ACC112 (cell line): Measurements from ENCODE around the gene ARL15.
A peak's percentile ranks its signal among the peaks of the same experiment; 100 is the strongest.

Source experiments
- H2AFZ ChIP-seq: fragments of 200-600 bp; sonication (generic); one replicate; pipeline ENCODE4 v1.6.0; 2017; ENCODE audit warnings: antibody characterized with exemption, low read length; ENCODE audit not compliant: unreplicated experiment
- H3K27ac ChIP-seq: fragments of 200-600 bp; sonication (generic); 2 replicates; pipeline ENCODE4 v1.5.1; 2014; ENCODE audit warnings: low read depth, mild to moderate bottlenecking, antibody characterized with exemption, low read length, moderate library complexity
- H3K27me3 ChIP-seq: fragments of 200-600 bp; sonication (generic); 2 replicates; pipeline ENCODE4 v1.6.1; 2014; ENCODE audit warnings: mild to moderate bottlenecking, antibody characterized with exemption, low read length, moderate library complexity, mixed read lengths; ENCODE audit not compliant: insufficient read depth
- H3K36me3 ChIP-seq: fragments of 200-600 bp; sonication (generic); 2 replicates; pipeline ENCODE4 v1.6.1; 2016; ENCODE audit warnings: mild to moderate bottlenecking, antibody characterized with exemption, low read length, moderate library complexity, mixed read lengths; ENCODE audit not compliant: insufficient read depth
- H3K4me1 ChIP-seq: fragments of 200-600 bp; sonication (generic); one replicate; pipeline ENCODE4 v1.6.1; 2016; ENCODE audit warnings: low read length, mixed read lengths; ENCODE audit not compliant: insufficient read depth, unreplicated experiment, control insufficient read depth
- H3K4me3 ChIP-seq: fragments of 200-600 bp; sonication (generic); 2 replicates; pipeline ENCODE4 v1.5.1; 2014; ENCODE audit warnings: mild to moderate bottlenecking, low read depth, low read length
- H3K79me2 ChIP-seq: fragments of 200-600 bp; sonication (generic); one replicate; pipeline ENCODE4 v1.6.0; 2016; ENCODE audit warnings: low read length; ENCODE audit not compliant: control insufficient read depth, unreplicated experiment, insufficient read depth

ARL15 gene

GRCh38 chr5:54329731-54330709 lies 19.6 kb upstream of the ARL15 start:
- Histone ChIP-seq H3K27me3 (no peaks in the 10 kb centered on the region), H3K27ac (peak overlapping the region; percentile 80), H3K79me2 (no peaks in the 10 kb centered on the region), H2AFZ (no peak overlapping the region), H3K4me3 (no peak overlapping the region), H3K4me1 (peaks cover 25% of the 10 kb centered on the region), H3K36me3 (no peaks in the 10 kb centered on the region)

- no peaks in the 10 kb centered on the region for H3K36me3 ChIP-seq
- H3K4me1 ChIP-seq: peaks cover 25% of the 10 kb centered on the region
- no peaks in the 10 kb centered on the region for H3K79me2 ChIP-seq
- H3K4me3 ChIP-seq: no peak overlapping the region
- 0 out of 2 replicates have a peak, but pooled peaks cover 4% of the 10 kb centered on the region for H3K27me3 ChIP-seq
- H2AFZ ChIP-seq: no peak overlapping the region
- no peak overlapping the region for H3K27ac ChIP-seq
Observed at GRCh38 chr5:54326662-54327270, 16.4 kb upstream of the ARL15 start.

- Histone ChIP-seq H3K27me3 (0 out of 2 replicates have a peak, but pooled peaks cover 4% of the 10 kb centered on the region), H3K36me3 (no peaks in the 10 kb centered on the region), H3K4me3 (no peak overlapping the region), H3K79me2 (no peaks in the 10 kb centered on the region), H2AFZ (no peak overlapping the region), H3K27ac (no peak overlapping the region), H3K4me1 (peaks cover 23% of the 10 kb centered on the region)
Observed at GRCh38 chr5:54325610-54326311, 15.4 kb upstream of the ARL15 start.

- Histone ChIP-seq H3K27me3 (0 out of 2 replicates have a peak, but pooled peaks cover 4% of the 10 kb centered on the region), H3K4me1 (peaks cover 17% of the 10 kb centered on the region), H3K4me3 (no peak overlapping the region), H3K27ac (no peak overlapping the region), H3K36me3 (no peaks in the 10 kb centered on the region), H3K79me2 (no peaks in the 10 kb centered on the region), H2AFZ (no peak overlapping the region)
Observed at GRCh38 chr5:54325272-54325609, 14.9 kb upstream of the ARL15 start.

GRCh38 chr5:54324651-54325271 lies 14.4 kb upstream of the ARL15 start:
- no peak overlapping the region for H3K27ac ChIP-seq
- H3K36me3 ChIP-seq: no peaks in the 10 kb centered on the region
- no peak overlapping the region for H2AFZ ChIP-seq
- no peaks in the 10 kb centered on the region for H3K79me2 ChIP-seq
- H3K27me3 ChIP-seq: 0 out of 2 replicates have a peak, but pooled peaks cover 4% of the 10 kb centered on the region
- no peak overlapping the region for H3K4me3 ChIP-seq
- peaks cover 13% of the 10 kb centered on the region for H3K4me1 ChIP-seq

- H3K27me3 ChIP-seq: 0 out of 2 replicates have a peak, but pooled peaks cover 4% of the 10 kb centered on the region
- no peak overlapping the region for H3K27ac ChIP-seq
- H3K79me2 ChIP-seq: no peaks in the 10 kb centered on the region
- H3K4me1 ChIP-seq: peaks cover under 1% of the 10 kb centered on the region
- no peak overlapping the region for H2AFZ ChIP-seq
- no peak overlapping the region for H3K4me3 ChIP-seq
- no peaks in the 10 kb centered on the region for H3K36me3 ChIP-seq
Observed at GRCh38 chr5:54323495-54323894, 13.1 kb upstream of the ARL15 start.

- no peaks in the 10 kb centered on the region for H3K4me1 ChIP-seq
- 0 out of 2 replicates have a peak, but pooled peaks cover 4% of the 10 kb centered on the region for H3K27me3 ChIP-seq
- H2AFZ ChIP-seq: no peak overlapping the region
- H3K79me2 ChIP-seq: no peaks in the 10 kb centered on the region
- H3K36me3 ChIP-seq: no peaks in the 10 kb centered on the region
- H3K4me3 ChIP-seq: no peak overlapping the region
- no peak overlapping the region for H3K27ac ChIP-seq
Observed at GRCh38 chr5:54320256-54320655, 9.9 kb upstream of the ARL15 start.

GRCh38 chr5:54317511-54318260 lies 7.3 kb upstream of the ARL15 start:
- Histone ChIP-seq H3K27me3 (no peaks in the 10 kb centered on the region), H3K27ac (no peak overlapping the region), H3K36me3 (no peaks in the 10 kb centered on the region), H3K4me1 (no peaks in the 10 kb centered on the region), H3K79me2 (no peaks in the 10 kb centered on the region), H3K4me3 (no peak overlapping the region), H2AFZ (no peak overlapping the region)

- Histone ChIP-seq H2AFZ (no peak overlapping the region), H3K4me1 (no peaks in the 10 kb centered on the region), H3K27me3 (no peaks in the 10 kb centered on the region), H3K79me2 (no peaks in the 10 kb centered on the region), H3K27ac (no peak overlapping the region), H3K36me3 (no peaks in the 10 kb centered on the region), H3K4me3 (no peak overlapping the region)
Observed at GRCh38 chr5:54315736-54316528, 5.6 kb upstream of the ARL15 start.
